Rectal smooth muscle tissue (tissue), 1 donor: ENCODE results near the gene UPF2.
A peak's percentile ranks its signal among the peaks of the same experiment; 100 is the strongest.

ENCODE experiments used
- H3K27ac ChIP-seq: one replicate; pipeline ENCODE4 v1.7.0; 2013; ENCODE audit warnings: low read depth, low read length, inconsistent platforms
- H3K27me3 ChIP-seq: one replicate; pipeline ENCODE4 v1.7.0; 2013; ENCODE audit warnings: low read length; ENCODE audit not compliant: control insufficient read depth, insufficient read depth
- H3K36me3 ChIP-seq: one replicate; pipeline ENCODE4 v1.7.0; 2013; ENCODE audit warnings: low read length; ENCODE audit not compliant: control insufficient read depth, insufficient read depth
- H3K4me1 ChIP-seq: one replicate; pipeline ENCODE4 v1.7.0; 2013; ENCODE audit warnings: low read length; ENCODE audit not compliant: control insufficient read depth, insufficient read depth
- H3K4me3 ChIP-seq: one replicate; pipeline ENCODE4 v1.7.0; 2013; ENCODE audit warnings: low read length
- H3K9ac ChIP-seq: one replicate; pipeline ENCODE4 v1.7.0; 2013; ENCODE audit warnings: low read length

The UPF2 gene

GRCh38 chr10:12063483-12063818 lies 20.8 kb upstream of the UPF2 start:
- H3K27me3 ChIP-seq: no peaks in the 10 kb centered on the region
- H3K4me1 ChIP-seq: no peaks in the 10 kb centered on the region
- no peak overlapping the region for H3K27ac ChIP-seq
- no peak overlapping the region for H3K9ac ChIP-seq
- H3K36me3 ChIP-seq: no peaks in the 10 kb centered on the region
- no peak overlapping the region for H3K4me3 ChIP-seq

GRCh38 chr10:12062754-12063482 lies 20.3 kb upstream of the UPF2 start:
- H3K4me1 ChIP-seq: no peaks in the 10 kb centered on the region
- H3K27ac ChIP-seq: no peak overlapping the region

GRCh38 chr10:12061124-12061523 lies 18.5 kb upstream of the UPF2 start:
- Histone ChIP-seq H3K4me1 (no peaks in the 10 kb centered on the region), H3K4me3 (no peak overlapping the region), H3K9ac (no peak overlapping the region), H3K36me3 (no peaks in the 10 kb centered on the region), H3K27me3 (no peaks in the 10 kb centered on the region), H3K27ac (no peak overlapping the region)

More at GRCh38 chr10:12062754-12063482, 20.3 kb upstream of the UPF2 start:
- Histone ChIP-seq H3K4me3 (no peak overlapping the region), H3K9ac (no peak overlapping the region), H3K36me3 (no peaks in the 10 kb centered on the region), H3K27me3 (no peaks in the 10 kb centered on the region)

- H3K27me3 ChIP-seq: no peaks in the 10 kb centered on the region
- no peaks in the 10 kb centered on the region for H3K4me1 ChIP-seq
- no peaks in the 10 kb centered on the region for H3K36me3 ChIP-seq
- H3K4me3 ChIP-seq: no peak overlapping the region
- no peak overlapping the region for H3K27ac ChIP-seq
- no peak overlapping the region for H3K9ac ChIP-seq
These were observed 14.1 kb upstream of the UPF2 start for GRCh38 chr10:12056748-12057147.

- Histone ChIP-seq H3K9ac (no peak overlapping the region), H3K27me3 (no peaks in the 10 kb centered on the region), H3K36me3 (no peaks in the 10 kb centered on the region), H3K4me3 (no peak overlapping the region), H3K4me1 (no peaks in the 10 kb centered on the region), H3K27ac (no peak overlapping the region)
These were observed 13.1 kb upstream of the UPF2 start for GRCh38 chr10:12055732-12056131.

GRCh38 chr10:12051241-12051640 lies 8.6 kb upstream of the UPF2 start:
- Histone ChIP-seq H3K9ac (no peak overlapping the region), H3K27me3 (no peaks in the 10 kb centered on the region), H3K4me3 (no peak overlapping the region), H3K36me3 (no peaks in the 10 kb centered on the region), H3K27ac (no peak overlapping the region), H3K4me1 (no peaks in the 10 kb centered on the region)

- no peak overlapping the region for H3K4me3 ChIP-seq
These were observed 7.9 kb upstream of the UPF2 start for GRCh38 chr10:12050528-12050927.

GRCh38 chr10:12048547-12048946 lies 5.9 kb upstream of the UPF2 start:
- no peak overlapping the region for H3K27ac ChIP-seq
- H3K36me3 ChIP-seq: no peaks in the 10 kb centered on the region
- no peak overlapping the region for H3K4me3 ChIP-seq
- H3K9ac ChIP-seq: no peak overlapping the region
- H3K27me3 ChIP-seq: no peaks in the 10 kb centered on the region
- no peaks in the 10 kb centered on the region for H3K4me1 ChIP-seq

More at GRCh38 chr10:12050528-12050927, 7.9 kb upstream of the UPF2 start:
- Histone ChIP-seq H3K27me3 (no peaks in the 10 kb centered on the region), H3K9ac (no peak overlapping the region), H3K27ac (no peak overlapping the region), H3K36me3 (no peaks in the 10 kb centered on the region), H3K4me1 (no peaks in the 10 kb centered on the region)

- Histone ChIP-seq H3K4me1 (peaks cover 4% of the 10 kb centered on the region), H3K36me3 (no peaks in the 10 kb centered on the region), H3K4me3 (no peak overlapping the region), H3K27ac (no peak overlapping the region), H3K27me3 (no peaks in the 10 kb centered on the region), H3K9ac (no peak overlapping the region)
These were observed 3.0 kb upstream of the UPF2 start for GRCh38 chr10:12045596-12045995.

GRCh38 chr10:12042409-12042796 lies 206 bp downstream of the UPF2 start:
- Histone ChIP-seq H3K9ac (peak overlapping the region; percentile 77), H3K4me1 (peaks cover 4% of the 10 kb centered on the region), H3K27me3 (no peaks in the 10 kb centered on the region), H3K36me3 (no peaks in the 10 kb centered on the region), H3K27ac (peak overlapping the region; percentile 100), H3K4me3 (peak overlapping the region; percentile 94)

GRCh38 chr10:12041766-12042408 lies 722 bp downstream of the UPF2 start:
- Histone ChIP-seq H3K4me1 (peaks cover 4% of the 10 kb centered on the region), H3K4me3 (peak overlapping the region; percentile 94)

GRCh38 chr10:12036073-12036655 lies 6.4 kb downstream of the UPF2 start:
- no peaks in the 10 kb centered on the region for H3K27me3 ChIP-seq
- no peaks in the 10 kb centered on the region for H3K4me1 ChIP-seq
- H3K9ac ChIP-seq: no peak overlapping the region
- H3K36me3 ChIP-seq: peaks cover 8% of the 10 kb centered on the region
- H3K27ac ChIP-seq: no peak overlapping the region
- H3K4me3 ChIP-seq: no peak overlapping the region

More at GRCh38 chr10:12041766-12042408, 722 bp downstream of the UPF2 start:
- Histone ChIP-seq H3K27ac (peak overlapping the region; percentile 100), H3K27me3 (no peaks in the 10 kb centered on the region), H3K9ac (peak overlapping the region; percentile 77), H3K36me3 (no peaks in the 10 kb centered on the region)
